Measurements from ENCODE around the gene C6orf118.

Gene C6orf118

DNA sequence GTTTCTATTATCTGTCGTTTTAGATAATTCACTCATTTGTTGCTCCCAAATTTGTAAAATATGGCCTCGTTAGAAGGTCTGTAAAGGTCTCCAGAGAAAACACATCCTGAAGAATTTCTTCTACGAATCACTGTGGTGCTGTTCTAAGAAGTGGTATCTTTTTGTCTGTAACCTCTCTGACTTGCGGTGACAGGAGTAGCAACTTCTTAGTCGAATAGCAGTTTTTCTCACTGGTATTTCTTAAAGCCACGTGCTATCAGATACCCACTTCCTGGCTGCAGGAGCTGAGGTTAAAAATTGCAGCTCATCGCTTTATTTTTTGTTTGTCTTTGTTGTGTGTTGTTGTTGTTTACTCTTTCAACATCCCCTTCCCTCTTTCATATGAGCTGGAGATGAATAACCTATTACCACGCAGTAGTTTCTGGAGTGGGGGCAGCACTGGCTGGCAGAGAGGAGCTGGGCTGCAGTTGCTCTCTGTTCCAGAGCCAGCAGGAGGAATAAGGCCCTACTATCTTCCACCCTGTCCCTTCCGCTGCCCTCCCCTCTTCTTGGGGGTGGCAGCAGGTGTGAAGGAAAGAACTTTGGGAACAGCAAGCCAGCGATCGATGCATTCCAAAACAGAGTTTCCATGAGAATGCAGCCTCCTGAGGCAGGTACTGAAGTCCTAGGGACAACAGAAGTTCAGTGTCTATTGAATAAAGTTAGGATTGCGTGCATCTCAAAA, 64.7 kb downstream of the C6orf118 start:
- TF ChIP-seq, protein P1, sequence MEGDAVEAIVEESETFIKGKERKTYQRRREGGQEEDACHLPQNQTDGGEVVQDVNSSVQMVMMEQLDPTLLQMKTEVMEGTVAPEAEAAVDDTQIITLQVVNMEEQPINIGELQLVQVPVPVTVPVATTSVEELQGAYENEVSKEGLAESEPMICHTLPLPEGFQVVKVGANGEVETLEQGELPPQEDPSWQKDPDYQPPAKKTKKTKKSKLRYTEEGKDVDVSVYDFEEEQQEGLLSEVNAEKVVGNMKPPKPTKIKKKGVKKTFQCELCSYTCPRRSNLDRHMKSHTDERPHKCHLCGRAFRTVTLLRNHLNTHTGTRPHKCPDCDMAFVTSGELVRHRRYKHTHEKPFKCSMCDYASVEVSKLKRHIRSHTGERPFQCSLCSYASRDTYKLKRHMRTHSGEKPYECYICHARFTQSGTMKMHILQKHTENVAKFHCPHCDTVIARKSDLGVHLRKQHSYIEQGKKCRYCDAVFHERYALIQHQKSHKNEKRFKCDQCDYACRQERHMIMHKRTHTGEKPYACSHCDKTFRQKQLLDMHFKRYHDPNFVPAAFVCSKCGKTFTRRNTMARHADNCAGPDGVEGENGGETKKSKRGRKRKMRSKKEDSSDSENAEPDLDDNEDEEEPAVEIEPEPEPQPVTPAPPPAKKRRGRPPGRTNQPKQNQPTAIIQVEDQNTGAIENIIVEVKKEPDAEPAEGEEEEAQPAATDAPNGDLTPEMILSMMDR (IDR thresholded peaks at IDR 0.05; ENCODE audit: low read depth, low read length) = no peak
- no peak overlapping the region for H3K4me3 ChIP-seq (ENCODE audit: low read depth, low read length)

DNA sequence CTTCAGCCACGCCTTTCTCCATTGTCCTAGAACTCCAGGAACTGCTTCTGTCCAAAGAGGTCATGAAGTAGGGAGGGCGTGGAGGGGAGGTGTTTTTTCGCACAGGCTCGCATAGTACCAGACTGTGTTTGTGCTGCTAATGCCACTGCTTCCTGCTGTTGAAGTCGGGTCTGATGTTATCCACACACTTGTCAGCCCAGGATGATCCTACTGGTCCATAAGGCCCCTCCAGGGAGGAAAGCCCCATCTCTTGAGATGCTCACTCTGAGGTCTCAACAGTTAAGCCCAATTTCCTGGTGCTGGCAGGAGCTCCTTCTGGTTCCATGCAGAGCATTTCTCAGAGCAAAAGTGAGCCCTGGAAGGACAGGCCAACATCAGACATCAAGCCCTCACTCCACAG, 65.6 kb downstream of the C6orf118 start:
- Histone ChIP-seq H3K4me3 (ENCODE audit: low read depth, low read length) (no peak overlapping the region), H3K36me3 (no peaks in the 10 kb centered on the region), H3K27me3 (ENCODE audit: insufficient read depth, low read depth, severe bottlenecking) (no peaks in the 10 kb centered on the region), H3K9me3 (ENCODE audit: severe bottlenecking) (no peaks in the 10 kb centered on the region), H3K27ac (no peak overlapping the region)
- DNase-seq = no peak
- TF ChIP-seq, protein P1 (IDR thresholded peaks at IDR 0.05; ENCODE audit: low read depth, low read length) = no peak

More for the DNA sequence above, 64.7 kb downstream of the C6orf118 start:
- Histone ChIP-seq H3K27ac (no peak overlapping the region), H3K27me3 (ENCODE audit: insufficient read depth, low read depth, severe bottlenecking) (no peaks in the 10 kb centered on the region), H3K36me3 (no peaks in the 10 kb centered on the region), H3K9me3 (ENCODE audit: severe bottlenecking) (no peaks in the 10 kb centered on the region)
- DNase-seq = no peak

DNA sequence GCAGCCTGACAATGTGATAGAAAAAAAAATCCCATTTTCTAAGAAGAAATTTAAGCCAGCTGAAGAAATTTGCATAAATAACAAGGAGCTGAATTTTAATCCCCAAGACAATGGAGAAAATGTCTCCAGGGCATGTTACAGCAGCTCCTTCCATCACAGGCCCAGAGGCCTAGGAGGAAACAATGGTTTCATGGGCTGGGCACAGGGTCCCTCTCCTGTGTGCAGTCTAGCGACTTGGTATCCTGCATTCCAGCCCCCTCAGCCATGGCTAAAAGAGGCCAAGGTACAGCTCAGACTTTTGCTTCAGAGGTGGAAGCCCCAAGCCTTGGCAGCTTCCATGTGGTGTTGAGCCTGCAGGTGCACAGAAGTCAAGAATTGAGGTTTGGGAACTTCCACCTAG, 73.1 kb downstream of the C6orf118 start:
- H3K9me3 ChIP-seq (ENCODE audit: severe bottlenecking) = peaks cover 10% of the 10 kb centered on the region
- no peaks in the 10 kb centered on the region for H3K27me3 ChIP-seq (ENCODE audit: insufficient read depth, low read depth, severe bottlenecking)
- no peak for DNase-seq
- TF ChIP-seq, protein P1 (IDR thresholded peaks at IDR 0.05; ENCODE audit: low read depth, low read length) = no peak
- no peak overlapping the region for H3K4me3 ChIP-seq (ENCODE audit: low read depth, low read length)
- no peak overlapping the region for H3K27ac ChIP-seq
- H3K36me3 ChIP-seq = no peaks in the 10 kb centered on the region

DNA sequence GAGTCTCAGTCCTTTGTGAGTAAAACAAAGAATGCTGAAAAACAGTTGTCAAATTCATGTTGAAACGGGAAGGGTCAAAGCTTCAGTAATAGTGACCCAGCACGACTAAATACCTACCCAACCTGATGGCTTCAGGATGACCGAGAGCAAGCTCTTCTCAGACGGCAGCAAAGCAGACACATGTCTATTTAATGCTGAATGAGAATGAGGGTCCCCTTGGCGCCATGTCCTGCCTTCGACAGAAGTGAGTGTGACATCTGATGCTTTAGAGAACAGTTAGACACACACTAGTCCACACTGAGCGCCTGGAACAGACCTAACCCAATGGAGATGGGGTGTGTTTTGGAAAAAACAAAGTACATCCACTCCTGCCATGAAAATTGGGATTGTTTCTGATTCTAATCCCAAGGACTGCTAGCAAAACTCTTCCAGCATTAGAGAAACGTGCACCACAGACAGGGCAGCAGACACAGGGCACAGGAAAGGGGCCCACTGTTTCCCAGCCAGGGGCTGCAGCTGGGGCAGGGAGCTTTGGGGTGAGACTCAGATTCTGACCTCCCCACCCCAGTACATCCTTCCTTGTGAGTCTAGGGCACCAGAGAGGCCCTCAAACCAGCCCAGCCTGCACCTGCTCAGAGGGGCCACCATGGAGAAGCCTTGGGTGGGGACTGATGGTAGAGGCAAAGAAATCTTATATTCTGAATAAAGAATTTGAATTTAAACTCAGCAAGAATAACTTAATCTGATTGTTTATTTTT, 76.5 kb downstream of the C6orf118 start:
- no peaks in the 10 kb centered on the region for H3K36me3 ChIP-seq

DNA sequence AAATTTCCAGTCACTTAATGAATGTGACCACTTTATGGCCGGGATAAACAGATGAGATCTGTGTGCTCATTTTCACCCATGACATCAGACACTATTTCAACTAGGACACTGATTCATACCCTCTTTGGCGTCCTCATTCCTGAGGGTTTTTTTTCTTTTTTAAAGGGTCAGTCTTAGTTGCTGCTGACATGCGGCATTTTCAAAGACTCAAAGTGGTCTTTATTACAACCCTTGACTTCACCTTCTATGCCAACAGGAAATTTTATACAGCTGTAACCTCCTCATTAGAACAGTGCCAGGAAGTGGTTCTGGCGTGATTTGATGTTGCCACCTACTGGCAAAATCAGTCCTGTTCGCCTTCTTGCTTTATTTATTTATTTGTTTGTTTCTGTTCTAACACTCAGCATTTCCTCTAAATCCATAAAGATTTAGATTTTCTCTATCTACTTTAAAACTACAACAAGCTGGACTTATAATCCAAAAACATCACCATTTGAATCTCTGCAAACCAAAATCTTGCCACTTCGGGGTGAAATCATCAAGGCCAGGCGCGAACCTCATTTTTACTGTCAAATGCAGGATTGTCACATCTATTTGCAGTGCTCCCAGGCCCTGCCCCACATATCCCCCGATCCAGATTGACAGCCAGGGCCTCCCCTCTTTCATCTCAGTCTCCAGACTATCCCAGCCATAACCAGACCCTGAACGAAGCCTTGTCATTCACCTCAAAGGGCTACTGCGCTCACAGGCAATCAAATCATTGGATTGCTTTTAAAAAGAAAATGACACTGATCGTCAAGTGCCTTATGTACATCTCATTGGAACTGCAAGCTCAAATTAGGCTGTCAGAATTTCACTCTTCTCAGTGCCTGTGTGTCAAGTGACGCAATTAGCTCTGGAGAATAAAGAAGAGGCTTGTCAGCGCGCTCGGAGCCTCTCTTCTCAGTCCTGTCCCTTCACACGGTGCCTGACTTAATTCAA, 77.5 kb downstream of the C6orf118 start:
- Histone ChIP-seq H3K27ac (no peak overlapping the region), H3K36me3 (no peaks in the 10 kb centered on the region), H3K27me3 (ENCODE audit: insufficient read depth, low read depth, severe bottlenecking) (no peaks in the 10 kb centered on the region), H3K4me3 (ENCODE audit: low read depth, low read length) (no peak overlapping the region), H3K9me3 (ENCODE audit: severe bottlenecking) (peaks cover 10% of the 10 kb centered on the region)
- TF ChIP-seq, protein P1 (IDR thresholded peaks at IDR 0.05; ENCODE audit: low read depth, low read length) = peak; percentile 68
- peak; percentile 34 for DNase-seq

More for the DNA sequence above, 76.5 kb downstream of the C6orf118 start:
- DNase-seq = no peak
- Histone ChIP-seq H3K9me3 (ENCODE audit: severe bottlenecking) (peaks cover 10% of the 10 kb centered on the region), H3K27me3 (ENCODE audit: insufficient read depth, low read depth, severe bottlenecking) (no peaks in the 10 kb centered on the region), H3K27ac (no peak overlapping the region), H3K4me3 (ENCODE audit: low read depth, low read length) (no peak overlapping the region)
- TF ChIP-seq, protein P1 (IDR thresholded peaks at IDR 0.05; ENCODE audit: low read depth, low read length) = no peak
